ENCODE data around the gene ODF4. TPM values are rescaled to one million over a fixed set of nuclear protein-coding genes. Genes with fewer than 3 reads are reported as not detected.

Gene ODF4
- total and polyA plus RNA-seq, 2 of the 13 experiments (the other 11 are each of a cell fraction or from before 2014, with no cell fraction given), result not detected

DNA sequence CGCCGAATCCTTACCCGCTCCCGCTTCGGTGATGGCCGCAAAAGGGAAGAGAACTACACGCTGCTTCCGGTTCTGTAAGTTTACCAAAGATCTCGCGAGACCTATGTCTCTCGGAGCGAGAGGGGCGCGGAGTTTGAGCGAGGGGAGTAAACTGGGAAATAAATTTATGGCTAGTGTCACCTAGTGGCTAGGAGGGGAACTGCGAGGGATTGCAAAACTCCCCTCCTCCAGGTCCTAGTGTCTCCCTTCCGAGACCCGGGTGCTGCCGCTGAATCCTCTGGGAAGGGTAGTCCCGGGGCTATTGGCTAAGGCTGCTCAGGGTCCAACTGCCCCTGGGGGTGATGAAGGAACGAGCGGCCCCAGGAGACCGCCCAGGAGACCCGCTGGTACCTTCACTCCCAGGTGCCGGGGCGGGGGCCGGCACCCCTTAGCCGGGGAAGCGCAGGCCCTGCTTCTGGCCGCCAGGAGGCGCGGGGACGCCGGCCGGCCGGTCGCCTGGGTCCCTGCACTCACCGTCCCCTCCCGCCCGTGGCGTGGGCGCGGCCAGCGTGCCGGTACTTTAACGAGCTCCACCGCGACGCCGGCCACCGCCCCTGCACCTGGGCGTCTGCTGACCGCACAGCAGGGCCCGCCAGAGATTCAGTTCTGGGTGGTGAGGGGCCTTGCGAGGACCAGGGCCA lies 43.6 kb downstream of the ODF4 start, which contains the start of gene RPL26 (continued):
- TF ChIP-seq, protein P1, sequence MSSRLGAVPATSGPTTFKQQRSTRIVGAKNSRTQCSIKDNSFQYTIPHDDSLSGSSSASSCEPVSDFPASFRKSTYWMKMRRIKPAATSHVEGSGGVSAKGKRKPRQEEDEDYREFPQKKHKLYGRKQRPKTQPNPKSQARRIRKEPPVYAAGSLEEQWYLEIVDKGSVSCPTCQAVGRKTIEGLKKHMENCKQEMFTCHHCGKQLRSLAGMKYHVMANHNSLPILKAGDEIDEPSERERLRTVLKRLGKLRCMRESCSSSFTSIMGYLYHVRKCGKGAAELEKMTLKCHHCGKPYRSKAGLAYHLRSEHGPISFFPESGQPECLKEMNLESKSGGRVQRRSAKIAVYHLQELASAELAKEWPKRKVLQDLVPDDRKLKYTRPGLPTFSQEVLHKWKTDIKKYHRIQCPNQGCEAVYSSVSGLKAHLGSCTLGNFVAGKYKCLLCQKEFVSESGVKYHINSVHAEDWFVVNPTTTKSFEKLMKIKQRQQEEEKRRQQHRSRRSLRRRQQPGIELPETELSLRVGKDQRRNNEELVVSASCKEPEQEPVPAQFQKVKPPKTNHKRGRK (CRISPR knock-in tag; IDR thresholded peaks at IDR 0.05), result no peak
- TF ChIP-seq TP53 (CRISPR knock-in tag; conservative IDR thresholded peaks at IDR 0.05) (no peak), ZNF543 (CRISPR knock-in tag; IDR thresholded peaks at IDR 0.05) (no peak), AGO1 (IDR thresholded peaks at IDR 0.05; ENCODE audit: low read depth, low read length, poor library complexity, severe bottlenecking) (no peak), RBFOX2 (IDR thresholded peaks at IDR 0.05; ENCODE audit: low read depth, low read length) (peak; percentile 78), ZKSCAN1 (IDR thresholded peaks at IDR 0.05; ENCODE audit: low read length) (no peak), ZNF616 (CRISPR knock-in tag; IDR thresholded peaks at IDR 0.05; ENCODE audit: low read depth) (no peak), ZNF546 (CRISPR knock-in tag; conservative IDR thresholded peaks at IDR 0.05) (no peak), GZF1 (CRISPR knock-in tag; IDR thresholded peaks at IDR 0.05) (no peak), POGZ (CRISPR knock-in tag; IDR thresholded peaks at IDR 0.05) (peak; percentile 86), ZNF30 (CRISPR knock-in tag; IDR thresholded peaks at IDR 0.05) (0 out of 2 replicates have a peak, but pooled peaks have one; percentile 68)
- TF ChIP-seq, protein P2, sequence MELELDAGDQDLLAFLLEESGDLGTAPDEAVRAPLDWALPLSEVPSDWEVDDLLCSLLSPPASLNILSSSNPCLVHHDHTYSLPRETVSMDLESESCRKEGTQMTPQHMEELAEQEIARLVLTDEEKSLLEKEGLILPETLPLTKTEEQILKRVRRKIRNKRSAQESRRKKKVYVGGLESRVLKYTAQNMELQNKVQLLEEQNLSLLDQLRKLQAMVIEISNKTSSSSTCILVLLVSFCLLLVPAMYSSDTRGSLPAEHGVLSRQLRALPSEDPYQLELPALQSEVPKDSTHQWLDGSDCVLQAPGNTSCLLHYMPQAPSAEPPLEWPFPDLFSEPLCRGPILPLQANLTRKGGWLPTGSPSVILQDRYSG (CRISPR knock-in tag; IDR thresholded peaks at IDR 0.05), result no peak
- TF ChIP-seq, protein P3, sequence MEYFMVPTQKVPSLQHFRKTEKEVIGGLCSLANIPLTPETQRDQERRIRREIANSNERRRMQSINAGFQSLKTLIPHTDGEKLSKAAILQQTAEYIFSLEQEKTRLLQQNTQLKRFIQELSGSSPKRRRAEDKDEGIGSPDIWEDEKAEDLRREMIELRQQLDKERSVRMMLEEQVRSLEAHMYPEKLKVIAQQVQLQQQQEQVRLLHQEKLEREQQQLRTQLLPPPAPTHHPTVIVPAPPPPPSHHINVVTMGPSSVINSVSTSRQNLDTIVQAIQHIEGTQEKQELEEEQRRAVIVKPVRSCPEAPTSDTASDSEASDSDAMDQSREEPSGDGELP (IDR thresholded peaks at IDR 0.05; ENCODE audit: borderline replicate concordance, low read depth), result no peak; the same call in 1 of the 2 replicates
- TF ChIP-seq, protein P4, sequence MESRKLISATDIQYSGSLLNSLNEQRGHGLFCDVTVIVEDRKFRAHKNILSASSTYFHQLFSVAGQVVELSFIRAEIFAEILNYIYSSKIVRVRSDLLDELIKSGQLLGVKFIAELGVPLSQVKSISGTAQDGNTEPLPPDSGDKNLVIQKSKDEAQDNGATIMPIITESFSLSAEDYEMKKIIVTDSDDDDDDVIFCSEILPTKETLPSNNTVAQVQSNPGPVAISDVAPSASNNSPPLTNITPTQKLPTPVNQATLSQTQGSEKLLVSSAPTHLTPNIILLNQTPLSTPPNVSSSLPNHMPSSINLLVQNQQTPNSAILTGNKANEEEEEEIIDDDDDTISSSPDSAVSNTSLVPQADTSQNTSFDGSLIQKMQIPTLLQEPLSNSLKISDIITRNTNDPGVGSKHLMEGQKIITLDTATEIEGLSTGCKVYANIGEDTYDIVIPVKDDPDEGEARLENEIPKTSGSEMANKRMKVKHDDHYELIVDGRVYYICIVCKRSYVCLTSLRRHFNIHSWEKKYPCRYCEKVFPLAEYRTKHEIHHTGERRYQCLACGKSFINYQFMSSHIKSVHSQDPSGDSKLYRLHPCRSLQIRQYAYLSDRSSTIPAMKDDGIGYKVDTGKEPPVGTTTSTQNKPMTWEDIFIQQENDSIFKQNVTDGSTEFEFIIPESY (CRISPR knock-in tag; IDR thresholded peaks at IDR 0.05), result peak; percentile 61; the same call in 1 of the 2 replicates
- TF ChIP-seq, protein P5, sequence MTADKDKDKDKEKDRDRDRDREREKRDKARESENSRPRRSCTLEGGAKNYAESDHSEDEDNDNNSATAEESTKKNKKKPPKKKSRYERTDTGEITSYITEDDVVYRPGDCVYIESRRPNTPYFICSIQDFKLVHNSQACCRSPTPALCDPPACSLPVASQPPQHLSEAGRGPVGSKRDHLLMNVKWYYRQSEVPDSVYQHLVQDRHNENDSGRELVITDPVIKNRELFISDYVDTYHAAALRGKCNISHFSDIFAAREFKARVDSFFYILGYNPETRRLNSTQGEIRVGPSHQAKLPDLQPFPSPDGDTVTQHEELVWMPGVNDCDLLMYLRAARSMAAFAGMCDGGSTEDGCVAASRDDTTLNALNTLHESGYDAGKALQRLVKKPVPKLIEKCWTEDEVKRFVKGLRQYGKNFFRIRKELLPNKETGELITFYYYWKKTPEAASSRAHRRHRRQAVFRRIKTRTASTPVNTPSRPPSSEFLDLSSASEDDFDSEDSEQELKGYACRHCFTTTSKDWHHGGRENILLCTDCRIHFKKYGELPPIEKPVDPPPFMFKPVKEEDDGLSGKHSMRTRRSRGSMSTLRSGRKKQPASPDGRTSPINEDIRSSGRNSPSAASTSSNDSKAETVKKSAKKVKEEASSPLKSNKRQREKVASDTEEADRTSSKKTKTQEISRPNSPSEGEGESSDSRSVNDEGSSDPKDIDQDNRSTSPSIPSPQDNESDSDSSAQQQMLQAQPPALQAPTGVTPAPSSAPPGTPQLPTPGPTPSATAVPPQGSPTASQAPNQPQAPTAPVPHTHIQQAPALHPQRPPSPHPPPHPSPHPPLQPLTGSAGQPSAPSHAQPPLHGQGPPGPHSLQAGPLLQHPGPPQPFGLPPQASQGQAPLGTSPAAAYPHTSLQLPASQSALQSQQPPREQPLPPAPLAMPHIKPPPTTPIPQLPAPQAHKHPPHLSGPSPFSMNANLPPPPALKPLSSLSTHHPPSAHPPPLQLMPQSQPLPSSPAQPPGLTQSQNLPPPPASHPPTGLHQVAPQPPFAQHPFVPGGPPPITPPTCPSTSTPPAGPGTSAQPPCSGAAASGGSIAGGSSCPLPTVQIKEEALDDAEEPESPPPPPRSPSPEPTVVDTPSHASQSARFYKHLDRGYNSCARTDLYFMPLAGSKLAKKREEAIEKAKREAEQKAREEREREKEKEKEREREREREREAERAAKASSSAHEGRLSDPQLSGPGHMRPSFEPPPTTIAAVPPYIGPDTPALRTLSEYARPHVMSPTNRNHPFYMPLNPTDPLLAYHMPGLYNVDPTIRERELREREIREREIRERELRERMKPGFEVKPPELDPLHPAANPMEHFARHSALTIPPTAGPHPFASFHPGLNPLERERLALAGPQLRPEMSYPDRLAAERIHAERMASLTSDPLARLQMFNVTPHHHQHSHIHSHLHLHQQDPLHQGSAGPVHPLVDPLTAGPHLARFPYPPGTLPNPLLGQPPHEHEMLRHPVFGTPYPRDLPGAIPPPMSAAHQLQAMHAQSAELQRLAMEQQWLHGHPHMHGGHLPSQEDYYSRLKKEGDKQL (CRISPR knock-in tag; IDR thresholded peaks at IDR 0.05; ENCODE audit: low read depth), result peak; percentile 36; the same call in 1 of the 2 replicates
